Measurements from ENCODE around the gene KPNA4. TPM values are rescaled to one million over a fixed set of nuclear protein-coding genes. Genes with fewer than 3 reads are reported as not detected.

The KPNA4 gene
- total and polyA plus RNA-seq, 2 of the 4 experiments (the other 2 are of a cell fraction) = 12.9 to 46.1 TPM

DNA sequence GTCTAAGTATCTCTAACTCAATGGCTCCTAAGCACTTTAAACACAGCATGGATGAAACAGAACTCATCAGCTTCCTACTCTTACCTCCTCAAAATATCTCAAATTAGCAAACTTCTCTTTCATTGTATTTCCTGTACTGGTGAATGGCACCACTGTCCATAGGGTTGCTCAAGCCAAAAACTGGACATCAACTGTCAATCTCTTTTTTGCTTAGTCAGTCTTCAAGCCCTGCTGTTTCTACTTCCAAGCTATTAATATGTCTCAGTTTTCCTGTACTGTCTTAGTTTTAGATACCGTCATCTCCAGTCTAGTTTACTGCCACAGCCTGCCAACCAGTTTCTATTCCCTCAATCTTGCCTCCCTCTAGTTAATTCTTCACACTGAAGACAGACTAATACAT, 48.3 kb upstream of the KPNA4 start:
- Histone ChIP-seq H4K5ac (ENCODE audit: low read depth, low read length) (no peak overlapping the region), H2BK5ac (ENCODE audit: low read depth, low read length, poor library complexity, severe bottlenecking) (no peak overlapping the region), H4K8ac (ENCODE audit: low read depth in 2 of 2, low read length in 2 of 2) (no peak overlapping the region), H4K91ac (ENCODE audit: insufficient read depth, low read depth, low read length) (no peak overlapping the region), H3K36me3 (ENCODE audit: control insufficient read depth, insufficient read depth, low read length) (no peaks in the 10 kb centered on the region), H3K4me1 (ENCODE audit: control insufficient read depth, insufficient read depth, low read length) (peaks cover 5% of the 10 kb centered on the region), H2AFZ (replicated peaks; ENCODE audit: low read length, poor library complexity) (no peak overlapping the region), H2BK15ac (ENCODE audit: low read depth, low read length) (no peak overlapping the region), H3K79me1 (ENCODE audit: low read depth in 1 of 2, low read length in 2 of 2) (no peaks in the 10 kb centered on the region), H3K27ac (ENCODE audit: insufficient read depth, low read length) (no peak overlapping the region), H3K4me3 (ENCODE audit: insufficient read depth, low read depth, low read length) (no peak overlapping the region), H2BK120ac (ENCODE audit: low read depth, low read length) (no peak overlapping the region), H2BK20ac (ENCODE audit: low read depth, low read length) (no peak overlapping the region), H4K20me1 (ENCODE audit: insufficient read depth, low read length) (no peaks in the 10 kb centered on the region), H3K9me1 (ENCODE audit: insufficient read depth, low read length) (no peaks in the 10 kb centered on the region), H3K9ac (ENCODE audit: low read depth, low read length) (no peak overlapping the region), H3K14ac (replicated peaks; ENCODE audit: low read depth, low read length) (no peak overlapping the region), H3K18ac (ENCODE audit: low read depth, low read length) (no peak overlapping the region), H2AK9ac (replicated peaks; ENCODE audit: low read depth, low read length, poor library complexity) (no peak overlapping the region), H3K56ac (ENCODE audit: extremely low read depth, insufficient read depth, low read length) (no peak overlapping the region), H3K23ac (ENCODE audit: low read depth, low read length) (no peak overlapping the region), H3K9me3 (ENCODE audit: control insufficient read depth, insufficient read depth, low read length) (no peaks in the 10 kb centered on the region), H2AK5ac (ENCODE audit: low read depth, low read length) (no peak overlapping the region), H3K4me2 (ENCODE audit: low read depth, low read length) (no peak overlapping the region), H3K4ac (ENCODE audit: low read depth, low read length) (no peak overlapping the region), H3K27me3 (ENCODE audit: control insufficient read depth, insufficient read depth, low read length) (peaks cover 6% of the 10 kb centered on the region)
- no peak for ATAC-seq (ENCODE audit: low read depth)
- DNase-seq = no peak
- in situ Hi-C loops (cut with MboI; ENCODE audit: low sequenced_read_pairs) (no loop called here), intact Hi-C loops (cut with micrococcal nuclease) (no loop called here), dilution Hi-C loops (cut with HindIII; ENCODE audit: low sequenced_read_pairs, unreplicated experiment) (no loop called here)
- no CpG with 5 or more reads among the region's 1 CpG for WGBS, 2 experiments (ENCODE audit: extremely low coverage in 2 of 2, insufficient read length in 1 of 2)
- CTCF ChIA-PET = no interaction called here
- POLR2A ChIA-PET (ENCODE audit: unreplicated experiment) = no interaction called here
- BruUV-seq (replicated peaks) = no TSS peak
- no peak for TF ChIP-seq NFE2L2 (IDR thresholded peaks at IDR 0.05; ENCODE audit: low read depth, low read length)
- no peak for TF ChIP-seq CEBPB (IDR thresholded peaks at IDR 0.05; ENCODE audit: low read depth, low read length)
- no peak for TF ChIP-seq CTCF (conservative IDR thresholded peaks at IDR 0.05; ENCODE audit: low read depth, low read length)
- no peak for TF ChIP-seq RAD21 (IDR thresholded peaks at IDR 0.05; ENCODE audit: low read length)
- no peak for TF ChIP-seq BHLHE40 (IDR thresholded peaks at IDR 0.05; ENCODE audit: low read depth, low read length)
- TF ChIP-seq, protein P1, sequence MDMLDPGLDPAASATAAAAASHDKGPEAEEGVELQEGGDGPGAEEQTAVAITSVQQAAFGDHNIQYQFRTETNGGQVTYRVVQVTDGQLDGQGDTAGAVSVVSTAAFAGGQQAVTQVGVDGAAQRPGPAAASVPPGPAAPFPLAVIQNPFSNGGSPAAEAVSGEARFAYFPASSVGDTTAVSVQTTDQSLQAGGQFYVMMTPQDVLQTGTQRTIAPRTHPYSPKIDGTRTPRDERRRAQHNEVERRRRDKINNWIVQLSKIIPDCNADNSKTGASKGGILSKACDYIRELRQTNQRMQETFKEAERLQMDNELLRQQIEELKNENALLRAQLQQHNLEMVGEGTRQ (IDR thresholded peaks at IDR 0.05; ENCODE audit: low read depth, low read length) = no peak
- TF ChIP-seq CHD1 (IDR thresholded peaks at IDR 0.05; ENCODE audit: low read depth, low read length) = no peak
- no peak for TF ChIP-seq POLR2A (IDR thresholded peaks at IDR 0.05; ENCODE audit: low read depth, low read length)
- no peak for TF ChIP-seq MXI1 (IDR thresholded peaks at IDR 0.05; ENCODE audit: borderline replicate concordance, low read depth, low read length)
- TF ChIP-seq MAZ (IDR thresholded peaks at IDR 0.05; ENCODE audit: borderline replicate concordance, low read depth, low read length) = no peak
- no peak for TF ChIP-seq SMC3 (IDR thresholded peaks at IDR 0.05; ENCODE audit: low read depth, low read length)
- no peak for TF ChIP-seq RCOR1 (IDR thresholded peaks at IDR 0.05; ENCODE audit: insufficient replicate concordance, low read length)
- TF ChIP-seq, protein P2, sequence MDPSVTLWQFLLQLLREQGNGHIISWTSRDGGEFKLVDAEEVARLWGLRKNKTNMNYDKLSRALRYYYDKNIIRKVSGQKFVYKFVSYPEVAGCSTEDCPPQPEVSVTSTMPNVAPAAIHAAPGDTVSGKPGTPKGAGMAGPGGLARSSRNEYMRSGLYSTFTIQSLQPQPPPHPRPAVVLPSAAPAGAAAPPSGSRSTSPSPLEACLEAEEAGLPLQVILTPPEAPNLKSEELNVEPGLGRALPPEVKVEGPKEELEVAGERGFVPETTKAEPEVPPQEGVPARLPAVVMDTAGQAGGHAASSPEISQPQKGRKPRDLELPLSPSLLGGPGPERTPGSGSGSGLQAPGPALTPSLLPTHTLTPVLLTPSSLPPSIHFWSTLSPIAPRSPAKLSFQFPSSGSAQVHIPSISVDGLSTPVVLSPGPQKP (IDR thresholded peaks at IDR 0.05; ENCODE audit: borderline replicate concordance, low read depth, low read length) = no peak
- TF ChIP-seq MAFK (IDR thresholded peaks at IDR 0.05; ENCODE audit: low read depth, low read length) = no peak
- no peak for TF ChIP-seq FOS (IDR thresholded peaks at IDR 0.05; ENCODE audit: low read depth, low read length)

Measured in IMR-90 (cell line).